Fibroblast of skin of scalp (primary cell): ENCODE data around the gene SFT2D2. TPM values are rescaled to one million over a fixed set of nuclear protein-coding genes. Genes with fewer than 3 reads are reported as not detected.
"Not testable (repeated sequence)": the region's sequence is repeated elsewhere in the genome, so short reads cannot be mapped to it uniquely, and the experiment has no call there.

Source experiments
- DNase-seq: peaks from one replicate; pipeline ENCODE4 v3.0.0-alpha.2; 2013
- polyA plus RNA-seq, 2 experiments: library from polyadenylated mRNA; unstranded; fragments of 120-200 nt; gene quantifications; one replicate each; pipeline ENCODE4 v1.2.1, GENCODE V29; 2013; ENCODE audit not compliant: insufficient read length in 2 of 2

The SFT2D2 gene
- 12.3 TPM for polyA plus RNA-seq (2013, experiment 1 of 2; ENCODE audit: insufficient read length)
- polyA plus RNA-seq (2013, experiment 2 of 2; ENCODE audit: insufficient read length): 12.0 TPM

- DNase-seq: peak; percentile 70
Observed at GRCh38 chr1:168225476-168226190, at the start of gene SFT2D2. Gene SFT2D2, plus strand, starts transcription at chr1:168226004. Its CDS starts 76 bp downstream, at chr1:168226080.

- DNase-seq: no peak
Observed at GRCh38 chr1:168178227-168178637, 47.6 kb upstream of the SFT2D2 start.

DNA sequence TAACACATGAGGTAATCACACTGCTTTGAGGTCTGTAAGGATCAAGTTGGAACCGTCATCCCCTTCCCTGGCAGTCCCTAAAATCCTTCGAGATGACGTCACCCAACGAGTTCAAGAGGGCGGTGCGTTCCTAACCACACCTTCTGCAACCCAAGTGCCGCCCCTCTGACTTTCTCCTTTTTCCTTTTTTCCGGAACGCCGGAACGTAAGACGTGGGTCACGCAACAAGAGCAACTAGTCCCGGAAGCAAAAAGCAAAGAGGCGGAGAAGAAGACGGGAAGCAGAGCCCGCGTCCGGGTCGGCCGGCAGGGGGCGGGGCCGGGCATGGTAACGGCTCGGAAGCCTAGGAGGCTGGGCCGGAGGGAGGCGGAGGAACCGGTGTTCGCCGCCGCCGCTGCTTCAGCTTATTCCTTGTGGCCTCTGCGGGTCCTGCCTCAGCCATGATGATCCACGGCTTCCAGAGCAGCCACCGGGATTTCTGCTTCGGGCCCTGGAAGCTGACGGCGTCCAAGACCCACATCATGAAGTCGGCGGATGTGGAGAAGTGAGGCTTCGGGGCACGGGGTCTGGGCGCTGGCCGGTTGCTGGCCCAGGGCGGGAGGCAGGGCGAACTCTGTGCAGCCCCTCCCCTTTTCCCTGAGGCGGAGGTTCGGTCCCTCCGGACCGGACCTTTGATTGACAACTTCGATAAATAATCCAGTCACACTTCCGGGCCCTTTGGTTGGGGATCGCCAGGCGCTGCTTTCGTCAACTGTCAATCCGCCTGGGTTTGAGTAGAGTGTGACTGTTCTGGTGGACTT lies 47.0 kb upstream of the SFT2D2 start, which contains the start of gene TIPRL:
TIPRL (plus strand) TSS at position 325 of the 800 bp plus-strand sequence; CDS start at position 441, 116 bp downstream.
- DNase-seq: peak; percentile 99

DNA sequence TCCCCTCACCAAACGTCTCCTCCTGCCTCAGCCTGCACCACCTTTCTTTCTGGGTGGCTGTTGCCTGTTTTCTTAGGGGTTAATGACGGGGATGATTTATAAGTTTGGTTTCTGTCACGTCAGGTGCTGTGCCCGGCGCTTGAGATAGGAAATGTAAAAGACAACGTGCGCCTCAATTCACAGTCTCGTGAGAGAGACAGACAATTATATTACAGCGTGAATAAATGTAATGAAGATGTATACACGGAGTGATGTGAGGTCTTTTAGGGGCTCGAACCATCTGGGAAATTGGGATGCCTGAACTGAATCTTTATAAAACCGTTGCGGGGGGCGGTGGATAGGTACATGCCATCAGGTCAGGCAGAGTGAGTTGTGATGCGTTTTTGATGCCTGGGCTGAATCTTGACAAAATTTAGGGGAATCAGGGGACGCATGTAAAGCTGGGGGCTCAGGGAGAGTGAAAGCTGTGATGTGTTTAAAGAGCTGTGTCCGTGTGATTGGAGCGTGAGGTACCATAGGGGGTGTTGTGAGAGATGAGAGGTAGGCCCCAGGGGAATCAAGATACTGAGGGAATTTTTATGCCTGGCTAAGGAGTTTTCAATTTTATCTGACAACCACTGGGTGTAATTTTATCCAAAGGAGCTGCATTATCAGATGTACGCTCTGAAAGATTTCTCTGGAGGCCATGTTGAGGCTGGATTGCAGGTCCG lies 46.2 kb upstream of the SFT2D2 start:
- peak; percentile 21 for DNase-seq

- no peak for DNase-seq
Observed at GRCh38 chr1:168180148-168180524, 45.7 kb upstream of the SFT2D2 start.

- not testable (repeated sequence) for DNase-seq
Observed at GRCh38 chr1:168181063-168181720, 44.6 kb upstream of the SFT2D2 start.

DNA sequence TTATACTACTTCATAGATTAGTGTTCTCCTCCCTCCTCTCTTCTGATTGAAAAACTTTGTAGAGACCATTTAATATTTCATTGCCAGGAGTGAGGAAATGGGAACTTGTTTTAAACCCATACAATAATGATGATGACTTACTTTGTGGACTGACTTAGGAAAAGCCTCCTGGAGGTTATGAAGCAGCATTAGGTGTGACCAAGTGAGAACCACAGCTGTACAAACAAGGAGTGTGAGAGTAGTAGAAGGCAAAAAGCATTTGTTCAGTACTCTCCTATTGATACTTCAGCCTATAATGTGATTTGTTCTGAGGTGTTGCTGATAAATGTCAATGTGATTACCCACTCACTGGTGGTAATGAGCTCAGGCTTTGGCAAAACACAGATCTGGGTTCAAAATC lies 38.6 kb upstream of the SFT2D2 start:
- no peak for DNase-seq

DNA sequence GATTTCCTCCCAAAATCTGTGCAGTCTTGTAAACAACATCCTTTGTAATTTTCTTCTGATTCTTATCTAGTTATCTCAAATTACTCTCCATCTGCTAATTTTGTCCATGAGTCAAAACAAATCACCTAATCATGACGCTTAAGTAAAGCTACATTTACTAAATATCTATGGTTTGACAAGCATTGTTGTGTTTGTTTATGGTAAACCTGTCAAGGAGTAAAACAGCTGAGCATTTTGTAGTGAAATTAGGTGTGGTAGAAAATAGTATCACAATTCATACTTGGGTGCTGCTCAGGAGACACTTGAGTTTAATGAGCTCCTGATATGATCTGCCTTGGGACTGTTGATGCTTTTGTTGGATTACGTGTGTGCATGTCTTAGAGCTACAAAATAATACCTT lies 35.4 kb upstream of the SFT2D2 start:
- no peak for DNase-seq

DNA sequence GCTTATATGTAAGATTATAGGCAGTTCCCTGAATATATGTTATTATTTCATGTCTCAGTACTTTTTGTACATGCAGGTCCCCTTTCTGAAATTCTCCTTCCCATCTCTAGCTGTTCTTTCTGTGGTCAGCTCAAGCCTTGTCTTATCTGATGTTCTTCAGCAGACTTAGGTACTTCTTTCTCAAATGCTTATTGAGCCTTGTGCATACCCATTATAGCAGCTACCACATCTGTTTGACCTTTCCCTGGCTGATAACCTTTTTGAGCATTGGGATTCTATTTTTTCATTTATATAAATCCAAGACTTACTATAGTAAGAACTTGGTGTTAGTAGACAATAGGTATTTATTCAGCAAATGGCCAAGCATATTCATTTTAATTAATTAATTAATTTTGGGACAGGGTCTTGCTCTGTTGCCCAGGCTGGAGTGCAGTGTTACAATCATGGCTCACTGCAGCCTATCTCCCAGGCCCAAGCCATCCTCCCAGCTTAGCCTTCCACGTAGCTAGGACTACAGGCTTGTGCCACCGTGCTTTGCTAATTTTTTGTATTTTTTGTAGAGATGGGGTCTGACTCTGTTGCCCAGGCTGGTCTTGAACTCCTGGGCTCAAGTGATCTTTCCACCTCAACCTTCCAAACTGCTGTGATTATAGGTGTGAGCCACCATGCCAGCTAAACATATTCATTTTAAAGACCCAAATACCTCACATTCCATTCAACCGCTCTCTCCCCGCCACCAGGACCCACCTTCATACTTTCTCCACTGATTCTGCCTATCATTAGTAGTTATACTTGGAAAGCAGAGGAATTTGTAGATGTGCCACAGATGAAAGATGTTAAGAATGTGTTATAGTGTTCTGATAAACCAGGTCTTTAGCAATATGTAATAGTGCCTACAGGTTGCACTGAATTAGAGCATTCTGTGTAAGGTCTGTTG lies 30.3 kb upstream of the SFT2D2 start:
- DNase-seq: no peak

DNA sequence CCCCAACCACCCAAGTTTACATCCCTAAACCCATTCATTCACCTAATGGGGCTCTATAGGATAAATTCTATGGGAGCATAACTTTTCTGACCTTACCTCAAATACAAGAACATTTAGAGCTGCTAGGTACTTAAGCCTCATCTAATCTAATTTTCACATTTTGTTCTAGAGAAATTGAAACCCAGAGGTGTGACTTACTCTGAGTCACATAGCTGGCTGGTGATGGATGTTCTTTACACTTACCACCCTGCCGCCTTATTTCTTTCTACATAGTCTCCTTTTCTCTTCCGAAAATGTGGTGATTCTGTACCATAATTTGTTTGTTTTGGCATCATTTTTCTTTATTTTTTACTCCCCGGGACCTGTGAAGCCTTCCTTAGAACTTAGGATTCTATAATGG lies 26.7 kb upstream of the SFT2D2 start:
- no peak for DNase-seq

DNA sequence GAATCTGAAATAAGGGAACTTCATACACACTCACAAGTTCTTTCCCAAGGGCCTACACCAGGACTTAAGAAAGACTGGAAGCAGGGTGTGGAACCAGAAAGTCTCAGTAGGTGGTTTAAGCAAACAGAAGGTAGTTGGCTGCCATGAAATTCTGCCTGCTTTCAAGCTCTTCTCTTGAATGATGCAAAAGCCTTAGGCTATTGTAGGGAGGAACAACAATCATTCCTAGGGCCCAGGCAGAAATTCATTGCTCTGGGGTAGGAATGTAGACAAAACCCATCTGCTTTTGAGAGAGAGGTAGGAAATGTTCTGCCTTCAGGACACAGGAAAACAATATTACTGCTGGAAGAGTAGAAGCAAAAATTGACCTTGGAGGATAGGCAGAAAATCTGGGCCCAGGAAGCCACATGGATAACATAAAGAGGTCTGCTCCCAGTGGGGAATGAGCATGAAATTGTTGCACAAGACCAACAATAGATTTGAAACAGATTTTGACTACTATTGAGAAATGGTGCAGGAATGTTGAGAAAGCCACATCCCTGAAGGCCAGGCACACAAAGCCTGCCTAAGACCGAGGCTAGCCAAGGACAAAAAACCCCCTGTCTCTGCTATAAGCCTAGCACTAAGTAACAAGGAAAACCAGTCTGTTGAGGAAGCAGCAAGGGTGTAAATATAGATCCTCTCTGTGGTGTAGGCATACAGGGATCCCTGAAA lies 22.7 kb upstream of the SFT2D2 start:
- DNase-seq: peak; percentile 96

GRCh38 chr1:168206111-168206510 lies 19.7 kb upstream of the SFT2D2 start:
- no peak for DNase-seq

DNA sequence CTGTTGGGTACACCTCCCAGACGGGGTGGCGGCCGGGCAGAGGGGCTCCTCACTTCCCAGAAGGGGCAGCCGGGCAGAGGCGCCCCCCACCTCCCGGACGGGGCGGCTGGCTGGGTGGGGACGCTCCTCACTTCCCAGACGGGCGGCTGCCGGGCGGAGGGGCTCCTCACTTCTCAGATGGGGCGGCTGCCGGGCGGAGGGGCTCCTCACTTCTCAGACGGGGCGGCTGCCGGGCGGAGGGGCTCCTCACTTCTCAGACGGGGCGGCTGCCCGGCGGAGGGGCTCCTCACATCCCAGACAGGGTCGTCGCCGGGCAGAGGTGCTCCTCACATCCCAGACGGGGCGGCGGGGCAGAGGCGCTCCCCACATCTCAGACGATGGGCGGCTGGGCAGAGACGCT lies 18.1 kb upstream of the SFT2D2 start:
- not testable (repeated sequence) for DNase-seq

- DNase-seq: no peak
Observed at GRCh38 chr1:168210312-168210711, 15.5 kb upstream of the SFT2D2 start.

GRCh38 chr1:168213349-168213748 lies 12.5 kb upstream of the SFT2D2 start:
- no peak for DNase-seq

- DNase-seq: no peak
Observed at GRCh38 chr1:168216171-168216570, 9.6 kb upstream of the SFT2D2 start.

GRCh38 chr1:168217664-168218063 lies 8.1 kb upstream of the SFT2D2 start:
- no peak for DNase-seq

DNA sequence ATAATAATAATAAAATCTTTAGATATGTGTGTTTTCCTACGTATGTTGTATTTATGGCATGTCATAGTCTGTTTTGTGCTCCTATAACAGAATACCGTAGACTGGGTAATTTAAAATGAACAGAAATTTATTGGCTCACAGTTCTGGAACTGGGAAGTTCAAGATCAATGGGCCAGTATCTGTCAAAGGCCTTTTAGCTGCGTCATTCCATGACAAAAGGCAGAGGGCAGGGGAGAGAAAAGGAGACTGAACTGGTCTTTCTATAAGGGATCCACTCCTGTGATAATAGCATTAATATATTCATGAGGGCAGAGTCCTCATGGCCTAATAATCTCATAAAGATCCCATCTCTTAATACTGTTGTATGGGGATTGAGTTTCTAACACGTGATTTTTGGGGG lies 7.1 kb upstream of the SFT2D2 start:
- DNase-seq: no peak

DNA sequence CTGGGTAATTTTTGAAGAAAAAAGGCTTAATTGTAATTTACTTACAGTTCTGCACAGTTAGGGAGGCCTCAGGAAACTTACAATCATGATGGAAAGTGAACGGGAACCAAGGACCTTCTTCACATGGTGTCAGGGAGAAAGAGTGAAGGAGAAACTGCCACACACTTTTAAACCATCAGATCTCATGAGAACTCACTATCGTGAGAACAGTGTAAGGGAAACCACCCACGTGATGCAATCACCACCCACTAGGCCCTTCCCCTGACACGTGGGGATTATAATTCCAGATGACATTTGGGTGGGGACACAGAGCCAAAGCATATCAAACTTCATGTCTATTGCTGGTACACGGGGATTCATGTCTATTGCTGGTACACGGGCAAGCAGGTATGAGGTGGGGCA lies 5.3 kb upstream of the SFT2D2 start:
- DNase-seq: no peak

DNA sequence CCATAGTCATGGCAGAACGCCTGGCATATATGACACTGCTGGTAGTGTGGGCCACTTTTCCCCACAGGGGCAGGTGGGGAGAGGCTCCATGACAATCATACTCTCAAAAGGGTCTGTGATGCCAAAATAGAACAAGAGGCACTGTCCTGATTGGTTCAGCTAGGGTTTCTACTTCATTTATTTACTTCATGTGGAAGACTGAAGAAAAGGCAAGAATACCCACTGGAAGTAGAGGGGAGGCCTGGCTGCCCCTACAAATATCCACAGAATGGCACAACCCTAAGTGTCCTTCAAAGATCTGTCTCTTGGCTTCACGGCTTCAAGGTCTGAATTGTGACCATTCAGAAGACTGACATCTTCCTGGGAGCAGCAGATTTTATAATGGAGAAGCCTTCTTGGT lies 4.5 kb upstream of the SFT2D2 start:
- no peak for DNase-seq

DNA sequence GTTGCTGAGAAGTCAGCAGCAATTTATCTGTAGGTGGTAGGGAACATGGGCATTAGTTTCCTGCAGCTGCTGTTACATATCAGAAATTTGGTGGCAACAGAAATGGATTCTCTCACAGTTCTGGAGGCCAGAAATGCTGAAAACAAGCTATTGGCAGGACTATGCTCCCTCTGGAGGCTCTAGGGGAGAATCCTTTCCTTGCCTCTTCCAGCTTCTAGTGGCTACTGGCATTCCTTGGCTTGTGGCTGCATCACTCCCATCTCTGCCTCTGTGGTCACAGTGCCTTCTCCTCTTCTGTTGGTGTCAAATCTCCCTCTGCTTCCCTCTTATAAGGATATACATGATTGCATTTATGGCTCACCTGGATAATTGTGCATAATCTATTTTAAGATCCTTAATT lies 2.5 kb upstream of the SFT2D2 start:
- no peak for DNase-seq
